ENCODE results near the gene CDR2L.
"Not testable (repeated sequence)": the region's sequence is repeated elsewhere in the genome, so short reads cannot be mapped to it uniquely, and the experiment has no call there.

Gene CDR2L

DNA sequence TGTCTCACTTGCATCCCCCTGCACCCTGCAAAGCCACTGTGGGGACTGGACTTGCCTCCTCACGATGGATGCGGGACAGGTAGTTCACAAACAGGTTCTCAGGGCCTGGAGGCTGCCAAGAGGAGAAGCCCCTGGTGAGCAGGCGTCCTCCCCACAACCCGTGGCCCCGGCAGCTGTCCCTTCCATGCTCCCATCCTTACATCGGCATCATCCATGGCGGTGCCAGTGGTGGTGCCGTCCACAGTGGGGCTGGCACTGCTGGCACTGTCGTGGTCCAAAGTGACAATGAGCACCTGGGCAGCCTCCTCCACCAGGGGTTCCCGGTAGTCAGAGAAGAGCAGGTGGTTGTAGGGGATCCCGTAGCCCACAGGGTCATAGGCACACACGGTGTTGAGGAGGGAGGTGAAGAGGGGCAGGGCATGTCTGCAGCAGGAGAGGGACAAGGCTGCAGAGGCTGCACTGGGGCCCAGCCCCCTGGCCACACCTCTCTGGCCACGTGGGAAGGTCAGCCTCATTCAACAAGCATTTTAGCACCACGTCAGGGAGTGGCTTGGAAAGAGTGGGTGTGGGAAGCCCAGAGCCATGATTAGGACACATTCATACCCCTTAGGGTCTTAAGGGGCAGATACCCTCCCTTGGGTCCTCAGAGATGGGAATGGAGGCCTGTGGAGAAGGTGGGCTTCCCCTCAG is 27.5 kb upstream of the CDR2L start:
- DNase-seq (ENCODE audit: low read depth) = no peak

DNA sequence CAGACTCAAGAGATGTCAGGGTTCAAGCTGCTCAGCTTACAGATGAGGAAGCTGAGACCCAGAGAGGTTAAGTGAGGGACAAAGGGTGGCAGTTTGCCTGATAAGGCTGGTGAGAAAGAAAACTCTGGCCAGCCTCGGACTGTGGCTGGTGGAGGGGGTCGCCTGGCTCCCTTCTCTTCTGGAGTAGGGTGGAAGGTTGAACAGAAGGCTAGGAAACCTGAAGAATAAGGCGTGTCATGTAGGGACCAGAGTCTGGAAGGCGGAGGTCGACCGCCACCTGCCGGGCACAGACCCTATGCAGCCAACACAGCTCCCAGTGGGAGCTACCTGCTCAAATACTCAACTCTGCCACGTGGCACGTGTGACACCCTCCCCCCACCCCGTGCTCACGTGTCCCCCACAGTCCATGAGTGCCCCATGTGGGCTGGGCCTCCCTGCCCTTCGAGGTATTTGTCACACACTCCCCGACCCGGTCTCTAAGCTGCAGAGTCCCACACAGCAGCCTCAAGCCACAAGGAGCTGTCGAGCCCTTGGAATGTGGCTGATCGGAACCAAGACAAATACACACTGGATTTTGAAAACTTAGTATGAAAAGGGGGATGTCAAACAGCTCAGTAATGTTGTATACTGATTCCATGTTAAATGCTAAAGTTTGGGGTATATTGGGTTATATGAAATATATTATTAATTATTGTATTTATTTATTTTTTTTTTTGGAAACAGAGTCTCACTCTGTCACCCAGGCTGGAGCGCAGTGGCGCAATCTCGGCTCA is 26.7 kb upstream of the CDR2L start:
- DNase-seq (ENCODE audit: low read depth) = peak; percentile 22

DNA sequence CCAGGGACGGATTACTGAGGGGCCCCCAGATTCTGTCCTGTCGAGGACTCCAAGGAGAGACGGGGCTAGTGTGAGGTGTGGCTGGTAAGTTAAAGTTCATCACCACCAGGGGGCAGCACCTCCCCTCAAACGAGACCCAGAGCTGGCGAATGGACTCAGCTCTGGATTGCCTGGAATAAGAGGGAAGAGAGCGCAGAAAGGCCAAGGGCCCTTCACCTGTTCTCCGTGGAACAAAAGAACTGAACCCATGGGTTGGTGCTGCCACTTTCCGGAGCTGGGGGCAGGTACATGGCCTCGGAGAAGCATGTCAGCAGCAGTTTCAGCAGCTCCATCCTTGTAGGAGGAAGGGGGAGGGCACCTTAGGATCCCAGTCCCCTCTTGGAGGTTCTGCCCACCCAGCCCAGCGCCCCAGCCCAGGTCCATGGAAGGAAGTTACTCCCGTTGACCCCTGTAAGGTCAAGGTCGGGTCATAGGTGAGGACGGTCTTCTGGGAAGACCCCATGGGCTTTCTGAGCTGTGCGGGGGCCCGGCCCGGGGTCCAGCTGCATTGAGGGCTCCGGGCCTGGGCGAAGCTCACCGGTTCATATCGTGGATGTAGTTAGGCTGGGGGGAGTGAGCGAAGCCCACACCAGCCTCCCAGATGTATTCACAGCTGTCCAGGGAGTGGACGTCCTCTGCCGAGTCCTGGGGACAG is 25.6 kb upstream of the CDR2L start:
- DNase-seq (ENCODE audit: low read depth) = peak; percentile 85

DNA sequence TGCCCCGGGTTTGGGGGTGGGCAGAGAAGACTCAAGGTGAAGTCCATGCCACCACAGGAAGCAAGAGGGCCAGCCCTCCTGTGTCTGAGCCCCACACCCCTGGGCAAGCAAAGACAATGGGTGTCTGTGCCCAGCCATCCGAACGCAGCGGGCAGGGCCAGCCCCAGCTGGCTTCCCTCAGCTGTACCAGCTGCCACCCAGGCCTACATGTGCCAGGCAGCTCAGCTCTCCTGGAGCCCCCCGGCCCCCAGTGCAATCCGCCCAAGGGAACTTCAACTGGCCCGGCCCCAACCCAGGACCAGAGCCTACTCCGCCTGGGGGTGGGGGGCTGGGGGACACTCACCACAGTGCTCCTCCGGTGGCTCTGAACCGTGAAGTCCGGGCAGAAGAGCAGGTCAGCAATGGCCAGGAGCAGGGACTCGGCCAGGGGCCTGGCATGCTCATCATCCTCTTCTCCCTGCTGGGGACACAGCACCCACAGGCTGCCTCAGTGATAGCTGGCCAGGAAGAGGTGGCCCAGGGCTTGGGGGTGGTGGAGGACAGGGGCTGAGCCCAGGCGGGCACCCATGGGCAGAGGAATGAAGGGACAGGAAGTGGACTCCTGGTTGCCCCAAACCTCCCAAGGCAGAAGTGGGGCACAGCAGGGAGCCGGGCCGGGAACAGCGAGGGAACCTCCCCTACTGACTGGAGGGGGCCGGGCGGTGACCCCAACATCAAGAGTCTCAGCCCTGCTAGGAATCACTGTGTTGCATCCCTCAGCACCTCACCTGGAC is 24.6 kb upstream of the CDR2L start:
- no peak for DNase-seq (ENCODE audit: low read depth)

DNA sequence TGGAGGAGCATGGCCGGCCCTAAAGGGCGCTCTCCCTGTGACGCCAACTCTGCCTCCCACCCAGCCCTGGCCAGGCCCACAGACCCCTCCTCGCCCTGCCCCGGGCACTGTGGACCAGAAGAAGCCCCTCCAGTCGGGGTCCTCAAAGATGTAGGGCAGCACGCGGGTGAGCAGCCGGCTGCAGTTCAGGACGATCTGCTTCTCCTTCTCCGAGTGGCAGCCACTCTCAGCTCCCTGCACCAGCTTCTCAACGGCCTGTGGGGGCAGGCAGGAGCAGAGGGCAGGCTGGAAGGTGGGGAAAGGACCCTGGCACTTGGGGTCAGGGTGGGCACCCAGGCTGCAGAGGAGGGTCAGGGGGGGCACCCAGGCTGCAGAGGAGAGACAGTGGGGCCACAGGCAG is 23.8 kb upstream of the CDR2L start:
- no peak for DNase-seq (ENCODE audit: low read depth)

DNA sequence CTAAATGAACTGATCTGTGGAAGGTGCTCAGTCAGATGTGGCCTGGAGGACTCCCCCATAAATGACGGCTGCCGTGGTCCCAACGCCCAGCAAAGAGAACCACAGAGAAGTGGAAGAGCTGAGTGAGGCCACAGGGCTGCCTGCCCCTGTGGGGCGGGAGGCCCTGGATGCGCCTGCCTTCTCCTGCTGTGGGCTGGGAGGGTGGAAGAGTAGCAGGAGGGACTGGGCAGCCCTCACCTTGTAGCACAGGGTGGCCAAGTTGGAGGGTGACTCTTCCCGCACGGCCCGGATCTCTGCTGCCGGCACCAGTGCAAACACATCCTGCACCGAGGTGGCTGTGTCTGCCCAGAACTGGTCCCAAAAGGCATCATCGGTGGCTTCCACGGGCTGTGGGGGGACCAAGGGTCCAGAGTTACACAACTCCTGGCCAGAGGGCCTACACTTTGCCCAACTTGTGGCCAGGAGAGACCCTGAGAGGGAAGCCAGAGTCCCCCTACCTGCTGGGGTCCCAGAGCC is 23.1 kb upstream of the CDR2L start:
- DNase-seq (ENCODE audit: low read depth) = no peak

DNA sequence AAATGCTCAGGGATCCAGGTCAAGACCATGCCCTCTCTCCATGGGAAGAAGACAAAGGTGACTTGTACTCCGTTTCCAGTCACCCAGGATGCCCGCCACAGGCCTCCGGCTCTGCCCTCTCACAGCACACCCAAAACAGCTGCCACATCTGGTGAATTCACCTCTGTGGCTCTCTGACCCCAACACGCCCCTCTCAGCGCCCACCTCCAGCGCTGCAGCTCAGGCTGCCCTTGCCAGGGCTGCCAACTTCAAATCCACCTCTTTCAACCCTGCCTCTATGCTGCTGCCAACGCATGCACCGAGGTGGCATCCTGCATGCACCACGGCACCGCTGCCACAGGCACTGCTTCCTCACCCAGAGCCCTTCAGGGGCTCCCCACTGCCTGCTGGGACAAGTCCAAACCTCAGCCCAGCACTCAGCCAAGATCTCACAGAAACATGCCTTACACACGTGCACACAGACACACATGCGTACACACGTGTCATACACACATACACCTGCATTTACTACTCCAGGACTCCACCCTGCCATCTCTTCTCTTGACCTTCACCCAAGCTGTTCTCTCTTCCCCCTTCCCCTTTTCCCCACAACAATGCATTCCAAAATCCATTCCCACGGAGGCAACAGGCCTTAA is 22.3 kb upstream of the CDR2L start:
- DNase-seq (ENCODE audit: low read depth) = no peak

DNA sequence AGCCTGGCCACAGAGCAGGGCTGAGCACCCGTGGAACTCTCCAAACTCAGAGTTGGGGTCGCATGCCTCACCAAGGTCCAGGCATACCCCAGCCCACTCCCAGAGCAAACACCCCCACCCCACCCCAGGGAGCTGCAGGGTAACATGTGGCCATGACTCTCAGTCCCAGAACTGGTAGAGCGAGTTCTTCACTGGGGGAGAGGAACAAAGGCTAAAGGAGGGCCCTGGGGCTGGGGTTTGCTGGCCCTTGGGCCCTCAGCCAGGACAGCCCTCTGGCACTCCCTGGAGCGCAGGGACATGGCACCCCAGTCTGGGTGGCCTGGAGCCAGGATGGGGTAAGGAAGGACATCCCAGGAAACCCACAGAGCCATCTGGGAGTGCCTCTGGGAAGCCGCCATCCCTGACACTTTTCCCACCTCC is 19.1 kb upstream of the CDR2L start:
- DNase-seq (ENCODE audit: low read depth) = no peak

DNA sequence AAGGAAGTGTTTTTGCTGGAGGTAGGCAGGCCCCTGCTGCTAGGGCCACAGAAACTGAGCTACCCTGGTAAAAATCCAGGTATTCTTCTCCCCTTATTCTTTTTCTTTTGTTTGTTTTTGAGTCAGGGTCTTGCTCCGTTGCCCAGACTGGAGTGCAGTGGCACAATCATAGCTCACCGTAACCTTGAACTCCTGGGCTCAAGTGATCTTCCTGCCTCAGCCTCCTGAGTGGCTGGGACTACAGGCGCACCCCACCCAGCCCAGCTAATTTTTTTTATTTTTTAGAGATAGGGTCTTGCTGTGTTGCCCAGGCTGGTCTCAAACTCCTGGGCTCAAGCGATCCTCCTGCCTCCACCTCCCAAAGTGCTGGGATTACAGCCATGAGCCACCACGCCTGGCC is 17.9 kb upstream of the CDR2L start:
- not testable (repeated sequence) for DNase-seq (ENCODE audit: low read depth)

DNA sequence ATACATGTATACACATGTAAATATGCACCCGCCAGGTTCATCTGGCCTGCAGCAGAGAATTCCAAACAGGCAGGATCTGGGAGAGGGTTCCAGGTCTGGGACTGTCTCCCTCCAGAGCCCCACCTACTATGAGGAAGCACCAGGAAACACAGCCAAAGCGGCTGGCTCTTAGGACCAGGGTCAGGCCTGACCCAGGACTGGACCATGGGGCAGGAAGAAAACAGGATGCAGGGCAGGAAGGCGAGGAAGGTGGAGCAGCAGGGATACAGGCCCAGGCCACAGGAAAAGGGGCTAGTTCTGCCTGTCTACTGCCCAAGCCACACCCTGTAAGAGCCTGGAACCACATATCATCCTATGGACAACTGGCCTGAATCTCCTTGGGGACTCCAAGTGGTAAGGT is 17.0 kb upstream of the CDR2L start:
- DNase-seq (ENCODE audit: low read depth) = no peak

DNA sequence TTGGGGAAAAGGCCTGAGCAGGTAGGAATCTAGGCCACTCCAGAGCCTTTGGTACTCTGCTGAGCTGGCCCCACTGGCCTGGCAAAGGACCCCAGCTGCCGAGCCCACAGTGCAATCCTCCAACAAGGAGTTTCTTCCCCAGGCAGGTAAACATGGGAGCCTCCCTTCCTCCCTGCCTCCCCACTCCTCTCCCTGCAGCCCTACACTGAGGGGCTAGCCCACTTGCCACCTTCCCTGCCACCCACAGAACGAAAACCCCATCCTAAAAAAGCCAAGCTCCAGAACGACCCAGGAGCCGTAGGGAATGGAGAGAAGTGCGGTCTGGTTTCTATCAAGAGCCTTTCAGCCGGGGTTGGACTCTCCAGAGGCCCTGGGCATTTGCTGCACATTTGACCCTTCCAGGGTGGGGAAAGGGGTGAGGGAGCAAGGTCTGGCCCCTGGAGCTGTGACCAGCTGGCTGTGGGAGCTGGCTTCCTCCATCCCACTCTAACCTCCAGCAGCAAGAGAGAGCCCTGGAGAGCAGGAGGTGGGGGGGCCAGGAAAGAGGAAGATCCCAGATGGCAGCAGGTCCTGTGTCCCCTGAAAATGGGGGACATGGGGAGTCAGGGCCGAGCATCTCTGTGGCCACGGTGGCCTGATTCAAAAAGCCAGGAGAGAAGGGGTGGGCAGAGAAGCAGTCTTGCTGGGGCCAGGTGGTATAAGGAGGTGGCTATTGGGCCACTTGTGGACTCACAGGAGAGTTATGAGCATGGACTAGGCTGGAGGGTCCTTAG is 16.2 kb upstream of the CDR2L start:
- DNase-seq (ENCODE audit: low read depth) = no peak

DNA sequence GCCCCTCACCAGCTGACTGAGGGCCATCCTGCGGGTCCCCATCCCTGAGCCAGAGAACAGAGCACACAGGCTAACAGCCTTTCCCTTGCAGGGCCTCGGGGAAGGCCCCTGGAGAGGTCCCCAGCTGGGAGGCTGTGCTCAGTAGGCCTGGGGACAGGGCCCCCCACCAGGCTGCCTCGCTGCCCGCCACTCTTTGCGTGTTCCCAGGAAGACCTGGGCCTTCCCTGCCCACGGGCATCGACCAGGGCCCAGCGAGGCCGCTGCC is 15.7 kb upstream of the CDR2L start:
- no peak for DNase-seq (ENCODE audit: low read depth)

DNA sequence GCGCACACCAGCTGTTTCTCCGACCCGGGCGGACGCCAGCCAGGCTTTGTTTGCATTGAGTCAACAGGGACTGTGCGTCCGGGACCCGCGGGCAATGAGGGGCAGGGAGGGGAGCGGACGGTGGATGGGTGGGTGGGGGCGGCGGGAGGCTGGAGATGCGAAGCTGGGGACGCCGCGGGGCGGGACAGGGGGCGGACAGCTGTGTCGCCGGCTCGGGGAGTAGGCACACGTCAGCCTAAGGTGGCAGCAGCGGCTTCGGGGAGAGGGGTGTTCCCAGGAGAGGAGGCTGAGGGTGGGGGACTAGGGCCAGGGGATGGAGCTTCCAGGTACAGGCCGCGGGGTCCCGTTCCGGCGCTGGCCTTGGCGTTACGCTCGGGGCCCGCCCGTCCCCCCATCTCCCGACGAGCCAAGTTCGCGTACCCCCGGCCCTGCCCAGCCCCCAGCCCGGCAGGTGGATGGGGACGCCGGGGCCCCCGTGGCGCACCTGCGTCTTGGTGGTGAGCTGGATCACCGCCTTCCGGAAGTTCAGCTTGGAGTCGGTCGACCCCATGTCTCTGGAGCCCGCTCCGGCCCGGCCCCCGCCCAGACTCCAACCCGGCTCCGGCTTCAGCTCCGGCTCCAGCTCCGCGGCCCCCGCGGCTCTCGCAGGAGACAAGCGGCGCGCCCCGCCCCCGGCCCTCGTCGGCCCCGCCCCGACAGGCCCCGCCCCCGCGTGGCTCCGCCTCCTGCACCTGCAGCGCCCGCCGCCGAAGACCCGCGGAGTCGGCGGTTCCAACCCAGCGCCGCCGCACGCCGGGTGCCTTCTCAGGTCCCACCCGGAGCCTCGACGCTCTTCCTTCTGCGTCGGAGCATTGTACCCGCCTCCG is 15.1 kb upstream of the CDR2L start, which contains the start of gene HID1:
Gene HID1 (minus strand): TSS at position 653 of the 866 bp plus-strand sequence. CDS start 103 bp downstream, at position 550.
- peak; percentile 77 for DNase-seq (ENCODE audit: low read depth)

DNA sequence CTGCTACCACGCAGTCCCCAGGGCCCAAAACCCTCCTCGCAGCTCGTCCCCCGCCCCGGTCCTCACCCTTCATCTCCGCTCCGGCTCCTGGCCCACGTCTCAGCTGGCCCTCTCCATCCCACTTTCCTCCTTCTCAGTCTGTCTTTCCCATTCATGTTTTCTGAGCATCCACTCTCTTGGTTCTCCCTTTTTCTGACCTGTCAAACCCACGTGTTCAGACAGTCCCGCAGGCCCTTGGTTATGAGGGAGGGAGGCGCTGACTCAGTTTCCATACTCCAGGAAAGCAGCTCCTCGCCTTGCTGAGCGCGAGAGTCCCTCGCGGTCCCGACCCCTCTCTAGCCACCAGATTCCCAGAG is 14.5 kb upstream of the CDR2L start:
- no peak for DNase-seq (ENCODE audit: low read depth)

DNA sequence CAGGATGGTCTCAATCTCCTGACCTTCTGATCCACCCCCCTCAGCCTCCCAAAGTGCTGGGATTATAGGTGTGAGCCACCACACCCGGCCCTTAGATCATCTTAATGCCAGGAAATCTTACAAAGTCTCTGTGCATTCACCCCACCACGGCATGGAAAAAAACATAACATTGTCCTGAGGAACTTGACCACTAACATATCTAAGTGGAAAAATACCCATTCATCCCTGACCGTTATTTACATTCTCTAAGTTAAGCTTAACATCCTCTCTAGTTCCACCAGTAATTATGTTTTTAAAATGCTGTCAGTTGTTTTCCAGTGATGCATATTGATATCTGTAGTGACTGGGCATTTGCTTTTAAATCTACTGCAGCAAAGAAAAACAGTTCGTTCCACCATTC is 11.5 kb upstream of the CDR2L start:
- no peak for DNase-seq (ENCODE audit: low read depth)

DNA sequence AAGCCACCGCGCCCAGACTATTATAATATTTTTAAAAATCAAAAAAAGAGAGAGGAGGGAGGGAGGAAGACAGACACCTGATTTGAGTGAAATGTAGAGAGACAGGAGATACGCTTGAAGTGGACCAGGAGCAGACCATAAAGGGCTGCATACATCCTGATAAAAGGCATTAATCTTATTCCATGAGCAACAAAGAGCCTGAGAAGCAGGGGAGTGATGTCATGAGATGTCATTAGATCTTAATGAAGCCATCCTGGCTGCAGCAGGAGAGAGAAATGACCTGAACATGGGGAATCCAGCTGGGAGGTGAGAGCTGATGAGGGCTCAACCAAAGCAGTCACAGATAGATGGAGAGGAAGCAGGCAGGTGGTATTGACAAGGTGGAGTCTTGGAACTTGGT is 9.6 kb upstream of the CDR2L start:
- DNase-seq (ENCODE audit: low read depth) = no peak

DNA sequence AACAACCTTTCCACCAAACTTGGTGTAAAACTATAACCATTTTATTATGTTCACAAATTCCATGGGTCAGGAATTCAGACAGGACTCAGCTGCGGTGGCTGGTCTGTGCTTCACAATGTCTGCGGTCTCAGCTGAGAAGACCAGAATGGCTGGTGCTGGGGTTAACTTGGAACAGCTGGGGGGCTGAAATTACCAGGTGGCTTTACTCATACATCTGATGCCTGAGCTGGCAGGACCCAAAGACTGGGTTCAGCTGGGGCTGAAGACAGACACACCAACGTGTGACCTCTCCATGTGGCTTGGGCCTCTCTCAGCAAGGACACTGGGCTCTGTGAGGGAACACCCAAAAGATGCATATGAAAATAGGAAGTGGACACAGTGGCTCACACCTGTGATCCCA is 9.2 kb upstream of the CDR2L start:
- no peak for DNase-seq (ENCODE audit: low read depth)

DNA sequence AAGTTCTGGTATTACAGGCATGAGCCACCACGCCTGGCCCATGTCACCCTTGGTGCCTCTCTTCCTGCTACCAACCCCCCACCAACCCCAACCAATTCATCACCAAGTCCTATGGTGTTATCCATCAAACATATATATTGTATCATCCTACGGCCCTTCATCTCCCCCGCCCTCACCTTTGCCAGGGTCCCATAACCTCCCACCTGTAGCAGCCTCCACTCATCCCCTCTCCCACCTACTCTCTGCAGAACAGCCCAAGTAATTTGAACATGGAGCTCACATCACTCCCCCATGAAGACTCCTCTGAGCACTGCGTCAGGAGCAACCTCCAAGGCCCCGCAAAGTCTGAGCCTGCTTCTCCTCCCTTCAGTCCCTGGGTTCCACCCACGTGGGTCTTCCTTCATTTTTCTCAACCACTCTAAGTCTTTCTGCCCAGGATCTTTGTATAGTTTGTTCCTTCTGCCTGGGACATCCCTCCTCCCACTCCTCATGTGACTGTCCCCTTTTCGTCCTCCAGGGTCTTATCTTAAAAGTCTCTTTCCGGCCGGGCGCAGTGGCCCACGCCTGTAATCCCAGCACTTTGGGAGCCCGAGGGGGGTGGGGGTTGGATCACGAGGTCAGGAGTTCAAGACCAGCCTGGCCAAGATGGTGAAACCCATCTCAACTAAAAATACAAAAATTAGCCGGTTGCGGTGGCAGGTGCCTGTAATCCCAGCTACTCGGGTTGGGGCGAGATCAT is 7.9 kb upstream of the CDR2L start:
- DNase-seq (ENCODE audit: low read depth) = no peak

DNA sequence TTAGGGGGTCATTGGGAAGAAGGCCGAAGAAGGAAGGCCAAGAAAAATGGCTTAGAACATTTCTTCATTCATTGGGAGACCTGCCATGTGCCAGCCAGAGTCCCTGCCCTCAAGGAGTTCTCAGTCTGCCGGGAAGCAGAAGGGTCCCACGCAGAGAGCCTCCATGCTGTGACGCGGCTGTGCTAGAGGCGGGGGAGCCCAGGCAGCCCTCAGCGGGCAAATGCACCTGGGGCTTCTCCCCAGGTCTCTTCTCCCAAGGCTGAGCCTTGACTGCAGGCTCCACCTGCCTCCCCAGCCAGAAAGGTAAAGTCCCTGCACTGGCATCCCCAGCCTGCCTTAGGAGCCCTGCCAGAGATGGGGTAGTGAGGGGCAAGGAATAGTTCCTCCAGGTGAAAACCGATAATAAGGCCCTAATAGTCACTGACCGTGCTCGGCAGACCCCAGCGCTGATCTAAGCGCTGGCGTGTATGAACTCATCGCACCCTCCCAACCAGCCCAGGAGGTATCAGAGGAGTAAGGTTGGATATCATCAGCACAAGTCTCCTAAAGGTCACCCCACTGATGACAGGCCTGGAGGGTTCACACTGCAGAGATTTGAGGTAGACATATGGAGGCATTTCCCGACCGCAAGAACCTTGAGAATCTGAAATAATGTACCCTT is 6.0 kb upstream of the CDR2L start:
- no peak for DNase-seq (ENCODE audit: low read depth)

Measured in activated T-cell treated with anti-CD3 and anti-CD28 coated beads for 1 hour (primary cell).